DMS53 treated with DMSO at 0.1 percent for 48 hours (cell line): ENCODE measurements around the gene HSH2D.

Source experiments
- DNase-seq: peaks from one replicate; lab custom pipeline; 2025; ENCODE audit not compliant: unreplicated experiment; lab: John Stamatoyannopoulos, UW

Gene HSH2D

DNA sequence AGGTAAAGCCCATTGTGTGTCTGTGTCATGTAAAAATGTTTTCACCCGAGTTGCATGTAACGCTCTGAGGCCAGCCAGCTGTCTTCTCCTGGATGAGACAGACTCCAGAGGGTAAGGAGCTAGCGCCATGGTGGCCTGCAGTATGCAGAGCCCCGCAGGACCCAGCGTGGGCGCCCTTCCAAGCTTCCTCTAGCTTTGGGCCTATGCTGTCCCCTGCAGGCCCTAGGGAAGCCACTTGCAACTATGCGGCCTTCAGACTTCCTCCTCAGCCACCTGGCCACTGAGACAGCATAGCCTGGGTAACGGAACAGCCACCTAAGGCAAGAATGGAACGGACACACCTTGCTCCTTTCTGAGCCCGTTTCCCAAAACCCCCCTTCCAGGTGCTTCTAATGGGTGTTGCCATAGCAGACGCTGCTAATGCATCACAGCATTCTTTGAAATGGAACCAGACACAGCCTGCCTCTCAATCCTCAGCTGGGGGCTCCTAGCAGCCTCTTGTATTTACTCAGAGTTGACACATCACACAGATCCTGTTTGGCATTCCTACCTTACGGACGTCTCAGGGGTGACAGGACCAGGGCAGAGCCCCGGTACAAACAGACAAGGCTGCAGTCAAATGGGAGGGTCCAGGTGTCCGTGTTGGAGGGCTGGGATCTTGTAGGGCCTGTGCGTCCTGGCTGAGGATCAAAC, 47.9 kb downstream of the HSH2D start:
- DNase-seq: no peak

- no peak for DNase-seq
These were observed 50.0 kb downstream of the HSH2D start for GRCh38 chr19:16193466-16193865.

- no peak for DNase-seq
These were observed 53.7 kb downstream of the HSH2D start for GRCh38 chr19:16197188-16197621.

- peak; percentile 91 for DNase-seq
These were observed 54.3 kb downstream of the HSH2D start, which contains the start of gene AP1M1 for GRCh38 chr19:16197622-16198369. Gene AP1M1 (plus strand): TSS chr19:16197911. CDS start chr19:16198027, 116 bp downstream.

DNA sequence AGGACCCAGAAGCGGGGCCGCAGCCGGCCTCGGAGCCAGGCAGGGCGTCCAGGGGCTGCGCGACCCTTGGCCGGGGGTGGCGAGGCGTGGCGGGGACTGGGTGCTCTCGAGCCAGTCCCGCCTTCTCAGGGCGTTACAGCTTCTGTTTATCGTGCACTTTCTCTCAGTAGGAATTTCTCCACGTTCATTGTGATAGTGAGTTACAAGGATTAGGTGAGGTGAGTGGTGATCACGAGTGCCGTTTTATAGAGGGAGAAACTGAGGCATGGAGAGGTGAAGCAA, 54.8 kb downstream of the HSH2D start:
- no peak for DNase-seq

- DNase-seq: no peak
These were observed 55.9 kb downstream of the HSH2D start for GRCh38 chr19:16199275-16199932.

DNA sequence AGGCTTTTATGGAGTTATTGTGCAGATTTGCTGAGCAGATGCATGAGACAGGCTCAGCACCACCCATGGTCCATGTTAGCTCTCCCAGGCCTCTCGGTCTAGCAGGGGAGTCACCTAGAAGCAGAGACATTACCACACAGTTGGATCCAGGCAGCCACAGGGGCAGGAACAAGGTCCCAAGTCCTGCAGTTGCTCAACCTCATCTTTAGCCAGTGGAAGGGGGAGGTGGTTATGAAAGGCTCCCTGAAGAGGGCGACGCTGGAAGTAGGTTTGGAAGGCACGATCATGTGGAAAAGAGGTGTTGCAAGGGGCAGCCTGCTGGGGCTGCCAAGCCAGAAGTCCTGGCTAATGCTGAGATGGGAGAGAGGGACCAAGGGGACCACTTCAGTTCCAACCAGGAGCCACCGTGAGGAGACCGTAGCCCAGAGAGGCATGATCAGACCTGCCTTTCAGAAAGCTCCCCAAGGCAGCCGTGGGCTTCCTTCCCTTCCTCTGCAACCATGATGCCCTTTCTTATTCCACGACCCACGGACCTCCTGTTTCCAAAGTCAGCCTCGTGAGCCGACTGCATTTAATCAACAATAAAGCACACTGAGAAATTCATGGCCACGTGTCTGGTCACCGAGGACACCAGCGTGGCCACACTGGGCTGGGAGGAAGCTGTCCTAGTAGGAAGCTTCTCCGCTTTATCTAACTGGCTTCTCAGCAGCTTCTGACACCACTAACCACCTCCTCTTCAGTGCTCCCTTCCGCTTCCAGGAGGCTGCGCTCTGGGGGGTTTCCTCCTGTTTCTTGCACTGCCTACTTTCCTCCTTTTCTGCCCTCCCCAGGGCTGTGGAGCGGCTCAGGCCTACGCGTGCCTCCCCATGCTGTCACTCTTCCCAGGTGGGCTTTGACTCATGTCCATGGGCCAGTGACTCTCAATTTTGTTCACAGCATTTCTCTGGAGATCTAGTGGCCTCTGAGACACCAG, 56.8 kb downstream of the HSH2D start:
- DNase-seq: no peak

DNA sequence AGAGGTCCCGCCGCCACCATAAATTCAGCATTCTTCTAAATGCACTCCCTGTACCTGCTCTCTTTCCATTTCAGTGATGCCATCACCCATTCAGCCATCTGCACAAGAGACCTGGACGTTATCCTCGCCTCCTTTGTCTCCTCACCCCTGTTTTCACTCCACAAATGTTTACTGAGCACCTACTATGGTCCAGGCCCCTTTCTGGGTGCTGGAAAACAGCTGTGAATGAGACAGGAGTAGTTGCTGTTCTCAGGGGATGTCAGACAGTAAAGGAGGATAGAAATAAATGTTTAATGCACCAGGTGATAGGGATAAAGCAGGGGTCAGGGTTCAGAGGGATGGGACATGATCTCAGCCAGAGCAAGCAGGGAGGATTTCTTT, 57.5 kb downstream of the HSH2D start:
- no peak for DNase-seq

DNA sequence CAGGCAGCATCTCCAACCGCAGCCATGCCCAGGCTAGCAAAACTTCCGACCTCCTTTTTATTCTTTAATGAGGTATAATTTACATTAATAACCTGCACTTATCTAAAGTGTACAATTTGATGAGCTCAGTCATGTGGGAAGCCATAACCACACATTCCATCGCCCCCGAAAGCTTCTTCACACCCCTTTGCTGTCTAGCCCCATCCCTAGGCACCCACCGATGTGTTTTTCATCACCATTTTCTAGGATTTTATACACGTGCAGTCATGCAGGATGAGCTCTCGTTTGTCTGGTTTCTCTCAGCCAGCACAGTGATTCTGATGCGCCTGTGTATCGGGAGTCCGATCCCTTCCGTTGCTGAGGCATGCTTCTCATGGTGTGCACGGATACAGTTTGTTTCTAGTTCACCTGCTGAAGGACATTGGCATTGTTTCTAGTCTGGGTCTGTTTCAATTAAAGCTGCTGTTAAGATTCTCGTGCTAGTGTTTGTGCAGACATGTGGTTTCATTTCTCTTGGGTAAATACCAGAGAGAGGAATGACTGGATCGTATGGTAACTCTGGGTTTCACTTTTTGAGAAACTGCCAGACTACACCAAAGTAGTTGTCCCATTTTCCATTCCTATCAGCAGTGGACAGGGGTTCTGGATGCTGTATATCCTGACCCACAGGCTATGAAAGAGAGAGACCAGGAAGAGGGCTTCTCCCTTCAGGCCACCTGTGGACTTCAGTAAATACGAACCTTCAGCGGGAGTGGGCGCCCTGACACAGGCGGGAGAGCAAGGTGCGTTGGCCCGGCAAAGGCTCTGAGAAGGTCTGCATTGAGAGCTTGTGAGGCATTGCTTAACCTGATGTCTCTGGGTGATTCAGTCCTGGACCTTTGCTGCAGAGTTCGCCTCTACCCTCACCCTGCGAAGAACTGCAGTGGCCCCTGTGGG, 59.1 kb downstream of the HSH2D start:
- DNase-seq: no peak

DNA sequence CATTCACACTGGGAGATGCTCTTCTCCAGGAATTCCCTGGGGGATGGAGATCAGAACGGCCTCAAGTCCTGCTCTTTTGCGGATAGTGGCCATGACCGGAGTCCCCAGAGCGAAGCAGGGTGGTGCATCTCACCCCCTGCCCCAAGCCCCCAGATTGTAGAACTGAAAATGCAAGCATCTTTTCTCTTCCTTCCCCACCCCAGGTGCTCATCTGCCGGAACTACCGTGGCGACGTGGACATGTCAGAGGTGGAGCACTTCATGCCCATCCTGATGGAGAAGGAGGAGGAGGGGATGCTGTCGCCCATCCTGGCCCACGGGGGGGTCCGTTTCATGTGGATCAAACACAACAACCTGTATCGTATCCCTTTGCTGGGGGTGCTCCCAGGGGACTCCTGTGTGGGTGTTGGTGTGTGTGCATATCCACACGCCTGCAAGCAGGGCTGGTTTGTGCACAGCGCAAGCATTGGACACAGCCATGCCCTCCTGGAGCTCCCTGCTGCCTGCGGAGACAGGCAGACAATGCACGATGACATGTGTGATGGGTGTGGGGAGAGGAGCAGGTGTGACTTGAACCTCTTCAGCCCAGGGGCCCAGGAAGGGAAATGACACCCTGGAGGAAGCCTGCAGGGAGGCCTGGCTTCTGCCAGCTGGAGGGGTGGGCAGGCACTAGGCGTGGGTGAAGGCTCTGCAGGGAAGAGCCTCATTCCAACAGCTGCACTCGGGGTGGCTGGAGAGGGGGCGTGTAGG, 59.9 kb downstream of the HSH2D start:
- no peak for DNase-seq

DNA sequence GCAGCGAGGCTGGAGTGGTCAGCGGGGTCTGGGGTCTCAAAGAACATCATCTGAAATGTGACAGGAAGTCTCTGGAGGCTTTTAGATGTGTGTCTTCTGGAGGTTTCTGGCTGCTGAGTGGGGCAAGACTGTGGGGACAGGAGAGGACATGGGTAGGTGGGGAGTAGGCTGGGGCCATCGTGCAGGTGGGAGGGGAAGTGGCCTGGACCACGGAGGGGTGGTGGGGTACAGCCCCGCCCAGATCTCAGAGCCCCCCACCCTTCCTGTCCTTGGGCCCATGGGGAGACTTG, 60.5 kb downstream of the HSH2D start:
- no peak for DNase-seq

DNA sequence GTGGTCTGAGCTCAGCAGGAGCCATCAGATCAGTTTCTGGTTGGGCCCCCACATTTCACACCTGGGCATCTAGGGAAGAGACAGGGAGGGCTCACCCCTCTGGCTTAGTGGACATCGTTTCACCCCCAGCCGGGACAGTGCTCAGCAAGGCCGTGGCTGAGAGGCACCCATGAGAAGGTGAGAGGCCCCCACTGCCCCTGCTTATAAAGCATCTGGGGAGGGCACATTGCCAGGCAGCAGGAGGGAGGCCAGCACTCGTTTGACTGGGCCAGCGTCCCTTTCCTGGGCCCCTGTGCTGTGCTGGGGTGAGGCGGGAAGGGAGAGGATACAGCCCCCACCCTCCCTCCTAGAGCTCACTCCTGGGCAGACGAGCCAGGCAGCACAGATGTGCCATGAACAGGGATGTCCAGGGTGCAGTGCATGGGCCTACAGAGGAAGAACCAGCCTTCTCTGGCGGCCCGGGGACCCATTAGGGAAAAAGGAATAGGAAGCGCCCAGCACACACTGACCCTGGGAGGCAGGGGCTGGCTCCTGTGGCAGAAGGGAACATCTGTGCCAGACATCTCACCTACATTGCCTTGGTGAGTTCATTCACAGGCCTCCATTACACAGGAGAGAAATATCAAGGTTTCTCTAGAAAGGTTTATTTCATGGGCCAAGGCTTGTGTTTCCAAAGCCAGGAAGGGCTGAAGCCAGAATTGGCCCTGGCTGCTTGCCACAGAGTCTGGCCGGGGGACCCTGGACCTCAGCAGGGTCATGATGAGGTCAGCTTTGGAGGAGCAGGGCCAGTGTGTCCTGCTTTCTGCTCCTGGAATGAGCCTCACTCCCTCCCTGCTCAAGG, 61.9 kb downstream of the HSH2D start:
- no peak for DNase-seq

DNA sequence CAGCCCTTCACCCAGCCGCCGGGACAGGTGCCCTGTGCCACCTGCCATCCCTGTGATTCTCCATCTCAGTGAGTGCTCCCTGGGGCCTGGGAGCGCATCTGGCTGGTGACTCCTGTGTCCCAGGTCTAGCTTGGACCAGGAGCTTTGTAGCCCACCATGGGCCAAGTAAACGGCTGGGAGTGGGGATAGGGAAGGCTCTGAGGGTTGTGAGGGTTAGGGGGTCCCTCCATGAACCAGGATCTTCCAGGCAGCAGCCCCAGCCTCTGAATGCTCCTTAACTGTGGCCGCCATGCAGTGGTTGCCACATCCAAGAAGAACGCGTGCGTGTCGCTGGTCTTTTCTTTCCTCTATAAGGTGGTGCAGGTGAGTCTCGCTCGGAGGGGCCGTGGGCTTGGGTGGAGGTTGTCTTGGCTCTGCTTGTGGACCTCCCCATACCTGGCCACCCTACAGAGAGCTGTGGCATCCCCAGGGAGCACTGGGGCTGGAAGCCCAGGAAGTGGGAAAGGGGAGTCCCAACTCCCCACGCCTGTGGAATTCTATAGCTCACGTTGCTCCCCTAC, 62.6 kb downstream of the HSH2D start:
- DNase-seq: no peak

DNA sequence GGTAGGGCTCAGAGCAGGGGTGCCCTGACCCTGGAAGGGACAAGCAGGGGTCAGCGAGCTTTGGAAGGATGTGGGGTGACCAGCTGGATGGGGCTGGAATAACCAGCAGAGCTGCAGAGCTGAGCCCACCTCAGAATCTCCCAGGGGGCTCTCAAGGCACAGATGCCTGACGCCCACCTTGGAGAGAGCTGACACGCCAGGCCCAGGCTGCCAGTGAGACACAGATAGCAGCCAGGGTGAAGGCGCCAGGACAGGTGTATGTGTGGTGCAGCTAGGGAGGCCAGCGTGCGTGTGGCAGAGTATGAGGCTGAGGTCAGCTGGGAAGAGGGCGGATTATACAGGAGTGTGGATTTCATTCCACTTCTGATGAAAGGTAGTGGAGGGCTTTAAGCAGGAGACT, 63.2 kb downstream of the HSH2D start:
- DNase-seq: no peak

DNA sequence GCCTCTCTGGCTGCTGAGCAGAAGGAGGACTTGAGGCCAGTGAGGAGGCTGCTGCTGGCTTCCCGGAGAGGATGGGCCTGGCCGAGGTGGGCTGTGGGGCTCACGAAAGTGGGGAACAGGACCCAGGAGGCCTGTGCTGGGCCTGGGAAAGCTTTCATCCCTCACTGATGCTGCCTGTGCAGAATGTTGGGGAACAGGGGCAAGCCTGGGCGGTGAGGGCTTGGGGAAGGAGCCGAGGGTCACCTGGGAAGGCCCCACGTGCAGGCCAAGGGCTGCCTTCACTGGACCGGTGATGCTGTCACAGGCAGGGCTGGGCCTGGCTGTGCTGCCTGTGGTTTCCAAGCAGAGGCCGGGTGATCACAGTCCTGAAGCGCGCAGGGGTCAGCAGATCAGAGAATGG, 63.6 kb downstream of the HSH2D start:
- no peak for DNase-seq

DNA sequence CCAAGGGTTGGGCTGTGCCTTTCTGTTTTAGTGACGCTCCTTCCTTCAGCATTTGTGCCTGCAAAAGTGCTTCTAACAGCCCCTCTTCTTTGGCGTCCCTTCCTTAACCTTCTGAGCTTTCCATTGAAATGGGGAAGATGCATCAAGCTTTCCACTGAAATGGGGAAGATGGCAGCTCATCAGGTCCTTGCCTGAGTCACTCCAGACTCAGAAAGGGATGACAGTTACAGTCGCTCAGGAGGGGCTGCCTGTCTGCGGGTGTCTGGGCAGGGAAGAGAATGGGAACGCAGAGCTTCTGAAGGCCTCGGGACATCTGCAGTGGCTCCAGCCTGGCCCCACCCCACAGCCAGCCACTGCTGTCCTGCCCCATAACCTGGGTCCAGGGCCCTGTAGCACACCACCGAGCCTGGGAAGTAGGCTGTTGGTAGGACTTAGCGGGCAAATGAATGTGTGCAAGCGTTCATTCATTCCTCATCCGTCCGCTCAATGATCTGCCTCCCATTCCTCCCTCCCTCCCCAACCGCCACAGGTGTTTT, 64.1 kb downstream of the HSH2D start:
- DNase-seq: no peak
